Measurements from ENCODE around the gene FNDC7.
"Not testable (repeated sequence)": the region's sequence is repeated elsewhere in the genome, so short reads cannot be mapped to it uniquely, and the experiment has no call there.

Gene FNDC7

DNA sequence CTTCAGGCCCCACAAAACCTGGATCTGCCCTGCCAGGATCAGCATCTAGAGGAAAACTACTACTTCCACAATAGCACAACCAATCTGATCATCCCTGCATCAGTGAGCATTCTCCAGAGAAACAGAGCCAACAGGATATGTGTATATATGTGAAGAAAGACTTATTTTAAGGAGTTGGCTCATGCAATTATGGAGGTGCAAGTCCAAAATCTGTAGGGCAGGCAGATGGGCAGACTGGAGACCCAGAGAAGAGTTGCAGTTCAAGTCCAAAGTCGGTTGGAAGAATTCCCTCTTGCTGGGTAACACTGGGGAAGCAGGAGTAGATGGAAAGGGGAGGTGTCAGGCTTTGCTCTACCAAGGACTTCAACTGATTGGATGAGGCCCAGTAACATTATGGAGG is 46.9 kb upstream of the FNDC7 start:
- H4K20me1 ChIP-seq (ENCODE audit: insufficient read depth, low read length) = no peaks in the 10 kb centered on the region
- H3K4me2 ChIP-seq (ENCODE audit: low read length) = no peak overlapping the region
- no peaks in the 10 kb centered on the region for H3K79me2 ChIP-seq (ENCODE audit: low read length)
- H3K27ac ChIP-seq (ENCODE audit: low read length) = no peak overlapping the region
- H3K9me3 ChIP-seq (ENCODE audit: insufficient read depth, low read length) = no peaks in the 10 kb centered on the region
- H3K4me1 ChIP-seq (ENCODE audit: low read length) = peaks cover 6% of the 10 kb centered on the region; the same call in 1 of the 2 replicates
- H2AFZ ChIP-seq (ENCODE audit: low read depth, low read length) = no peak overlapping the region
- H3K27me3 ChIP-seq (ENCODE audit: low read depth, low read length) = no peaks in the 10 kb centered on the region
- no peaks in the 10 kb centered on the region for H3K36me3 ChIP-seq (replicated peaks; ENCODE audit: low read depth, low read length)
- H3K4me3 ChIP-seq (ENCODE audit: low read length) = no peak overlapping the region
- no peak overlapping the region for H3K9ac ChIP-seq (ENCODE audit: low read length)
- TF ChIP-seq, protein P1, sequence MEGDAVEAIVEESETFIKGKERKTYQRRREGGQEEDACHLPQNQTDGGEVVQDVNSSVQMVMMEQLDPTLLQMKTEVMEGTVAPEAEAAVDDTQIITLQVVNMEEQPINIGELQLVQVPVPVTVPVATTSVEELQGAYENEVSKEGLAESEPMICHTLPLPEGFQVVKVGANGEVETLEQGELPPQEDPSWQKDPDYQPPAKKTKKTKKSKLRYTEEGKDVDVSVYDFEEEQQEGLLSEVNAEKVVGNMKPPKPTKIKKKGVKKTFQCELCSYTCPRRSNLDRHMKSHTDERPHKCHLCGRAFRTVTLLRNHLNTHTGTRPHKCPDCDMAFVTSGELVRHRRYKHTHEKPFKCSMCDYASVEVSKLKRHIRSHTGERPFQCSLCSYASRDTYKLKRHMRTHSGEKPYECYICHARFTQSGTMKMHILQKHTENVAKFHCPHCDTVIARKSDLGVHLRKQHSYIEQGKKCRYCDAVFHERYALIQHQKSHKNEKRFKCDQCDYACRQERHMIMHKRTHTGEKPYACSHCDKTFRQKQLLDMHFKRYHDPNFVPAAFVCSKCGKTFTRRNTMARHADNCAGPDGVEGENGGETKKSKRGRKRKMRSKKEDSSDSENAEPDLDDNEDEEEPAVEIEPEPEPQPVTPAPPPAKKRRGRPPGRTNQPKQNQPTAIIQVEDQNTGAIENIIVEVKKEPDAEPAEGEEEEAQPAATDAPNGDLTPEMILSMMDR (IDR thresholded peaks at IDR 0.05; ENCODE audit: low read depth, low read length) = no peak
- TF ChIP-seq EZH2phosphoT487 (IDR thresholded peaks at IDR 0.05; ENCODE audit: low read depth) = no peak

DNA sequence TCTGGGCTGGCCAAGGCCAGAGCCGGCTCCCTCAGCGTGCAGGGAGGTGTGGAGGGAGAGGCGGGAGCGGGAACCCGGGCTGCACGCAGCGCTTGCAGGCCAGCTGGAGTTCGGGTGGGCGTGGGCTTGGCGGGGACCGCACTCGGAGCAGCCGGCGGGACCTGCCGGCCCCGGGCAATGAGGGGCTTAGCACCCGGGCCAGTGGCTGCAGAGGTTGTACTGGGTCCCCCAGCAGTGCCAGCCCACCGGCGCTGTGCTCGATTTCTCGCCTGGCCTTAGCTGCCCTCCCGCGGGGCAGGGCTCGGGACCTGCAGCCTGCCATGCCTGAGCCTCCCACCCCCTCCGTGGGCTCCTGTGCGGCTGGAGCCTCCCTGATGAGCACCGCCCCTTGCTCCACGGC is 45.3 kb upstream of the FNDC7 start:
- not testable (repeated sequence) for H3K4me3 ChIP-seq (ENCODE audit: low read length); H3K4me1 ChIP-seq (ENCODE audit: low read length); H3K9me3 ChIP-seq (ENCODE audit: insufficient read depth, low read length); H3K27me3 ChIP-seq (ENCODE audit: low read depth, low read length); H3K9ac ChIP-seq (ENCODE audit: low read length); H3K4me2 ChIP-seq (ENCODE audit: low read length); H3K79me2 ChIP-seq (ENCODE audit: low read length); H3K27ac ChIP-seq (ENCODE audit: low read length); H2AFZ ChIP-seq (ENCODE audit: low read depth, low read length); H4K20me1 ChIP-seq (ENCODE audit: insufficient read depth, low read length); H3K36me3 ChIP-seq (replicated peaks; ENCODE audit: low read depth, low read length)

DNA sequence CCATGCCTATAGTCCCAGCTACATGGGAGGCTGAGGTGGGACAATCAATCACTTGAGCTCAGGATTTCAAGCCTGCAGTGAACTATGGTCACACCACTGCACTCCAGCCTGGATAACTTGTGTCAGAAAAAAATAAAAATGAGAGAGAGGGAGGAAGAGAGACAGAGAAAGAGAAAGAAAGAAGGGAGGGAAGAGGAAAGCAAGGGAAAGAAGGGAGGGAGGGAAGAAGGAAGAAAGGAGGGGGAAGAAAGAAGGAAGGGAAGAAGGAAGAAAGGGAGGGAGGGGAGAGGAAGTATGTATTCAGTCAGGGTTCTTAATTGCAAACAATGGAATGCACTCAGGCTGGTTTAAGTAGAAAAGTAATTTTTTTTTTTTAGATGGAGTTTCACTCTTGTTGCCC is 43.9 kb upstream of the FNDC7 start:
- Histone ChIP-seq H3K4me2 (ENCODE audit: low read length) (no peak overlapping the region), H3K27me3 (ENCODE audit: low read depth, low read length) (no peaks in the 10 kb centered on the region), H3K36me3 (replicated peaks; ENCODE audit: low read depth, low read length) (no peaks in the 10 kb centered on the region), H3K9ac (ENCODE audit: low read length) (no peak overlapping the region), H3K4me1 (ENCODE audit: low read length) (no peaks in the 10 kb centered on the region), H4K20me1 (ENCODE audit: insufficient read depth, low read length) (no peaks in the 10 kb centered on the region), H3K9me3 (ENCODE audit: insufficient read depth, low read length) (no peaks in the 10 kb centered on the region), H3K79me2 (ENCODE audit: low read length) (no peaks in the 10 kb centered on the region), H3K27ac (ENCODE audit: low read length) (no peak overlapping the region), H2AFZ (ENCODE audit: low read depth, low read length) (no peak overlapping the region), H3K4me3 (ENCODE audit: low read length) (no peak overlapping the region)
- no peak for TF ChIP-seq EZH2phosphoT487 (IDR thresholded peaks at IDR 0.05; ENCODE audit: low read depth)
- TF ChIP-seq, protein P1 (IDR thresholded peaks at IDR 0.05; ENCODE audit: low read depth, low read length) = no peak

DNA sequence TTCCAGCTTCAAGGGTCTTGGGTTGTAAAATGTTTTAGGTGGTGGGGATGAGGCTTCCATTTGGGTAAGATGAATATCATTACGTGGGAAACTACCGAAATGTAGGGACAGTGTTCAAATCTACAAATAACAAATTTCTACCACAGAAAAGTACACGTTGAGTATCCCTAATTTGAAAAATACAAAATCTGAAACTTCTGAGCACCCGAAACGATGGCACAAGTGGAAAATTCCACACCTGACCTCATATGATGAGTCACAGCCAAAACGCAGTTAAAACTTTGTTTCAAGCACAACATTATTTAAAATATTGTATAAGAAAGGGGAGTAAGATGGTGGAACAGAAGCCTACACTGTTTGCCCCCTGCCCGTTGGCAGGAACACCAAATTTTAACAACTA is 43.0 kb upstream of the FNDC7 start:
- Histone ChIP-seq H3K79me2 (ENCODE audit: low read length) (no peaks in the 10 kb centered on the region), H3K4me3 (ENCODE audit: low read length) (no peak overlapping the region), H3K36me3 (replicated peaks; ENCODE audit: low read depth, low read length) (no peaks in the 10 kb centered on the region), H3K4me2 (ENCODE audit: low read length) (peak overlapping the region; percentile 12; the same call in 1 of the 2 replicates), H3K9me3 (ENCODE audit: insufficient read depth, low read length) (no peaks in the 10 kb centered on the region), H4K20me1 (ENCODE audit: insufficient read depth, low read length) (no peaks in the 10 kb centered on the region), H3K4me1 (ENCODE audit: low read length) (no peaks in the 10 kb centered on the region), H2AFZ (ENCODE audit: low read depth, low read length) (0 out of 2 replicates have a peak overlapping the region, but pooled peaks have one; percentile 39), H3K9ac (ENCODE audit: low read length) (no peak overlapping the region), H3K27ac (ENCODE audit: low read length) (no peak overlapping the region), H3K27me3 (ENCODE audit: low read depth, low read length) (no peaks in the 10 kb centered on the region)
- no peak for TF ChIP-seq EZH2phosphoT487 (IDR thresholded peaks at IDR 0.05; ENCODE audit: low read depth)
- TF ChIP-seq, protein P1 (IDR thresholded peaks at IDR 0.05; ENCODE audit: low read depth, low read length) = no peak

All from OCI-LY3 (cell line).